ENCODE measurements around the gene ACBD5.
"Not testable (repeated sequence)": the region's sequence is repeated elsewhere in the genome, so short reads cannot be mapped to it uniquely, and the experiment has no call there.

- not testable (repeated sequence) for TF ChIP-seq EP300, POLR2A (IDR thresholded peaks at IDR 0.05)
Measured at GRCh38 chr10:27262788-27263187, 22.2 kb upstream of the ACBD5 start.

Measured in ovary (tissue), 1 donor.